GM12878 (cell line): ENCODE measurements around the gene RNPS1. TPM values are rescaled to one million over a fixed set of nuclear protein-coding genes. Genes with fewer than 3 reads are reported as not detected.

Source experiments
- ATAC-seq: fragments of 200-7000 bp; cut with Tn5 transposase; 3 replicates; pipeline ENCODE4 v1.9.1; 2020; ENCODE audit warnings: mild to moderate bottlenecking, moderate library complexity
- BruUV-seq: library from RNA; stranded (reverse); fragments of 400-500 nt; replicated peaks from 2 replicates; lab custom pipeline; 2021; lab: Mats Ljungman, UMichigan
- CTCF ChIA-PET: fragments of 300-600 bp; sonication (Branson Sonifier 250); formaldehyde crosslinking; extraction: SDS; loops from one replicate; lab custom pipeline; 2021; ENCODE audit warnings: inconsistent platforms; lab: Yijun Ruan, JAX
- POLR2A ChIA-PET: fragments of 350-600 bp; formaldehyde crosslinking; extraction: SDS; loops from one replicate; lab custom pipeline; 2021; ENCODE audit warnings: inconsistent platforms; lab: Charles Lee
- RAD21 ChIA-PET: fragments of 300-600 bp; sonication (Branson Sonifier 250); formaldehyde crosslinking; loops from one replicate; lab custom pipeline; 2023; ENCODE audit warnings: antibody characterized with exemption; ENCODE audit not compliant: unreplicated experiment; lab: Charles Lee
- SMC1A ChIA-PET: fragments of 300-600 bp; sonication (Branson Sonifier 250); formaldehyde crosslinking; loops from one replicate; lab custom pipeline; 2023; ENCODE audit not compliant: unreplicated experiment, uncharacterized antibody; lab: Charles Lee
- DNase-seq: peaks from one replicate; pipeline ENCODE4 v3.0.0-alpha.2; 2011; ENCODE audit warnings: low read depth, low spot score
- FAIRE-seq: peaks from 3 replicates; lab custom pipeline; 2011; peaks lifted over from hg19 to GRCh38; lab: Jason Lieb, UNC
- H2AFZ ChIP-seq: 2 replicates; pipeline ENCODE4 v1.6.0; 2011; ENCODE audit warnings: low read depth, low read length, control low read depth; ENCODE audit not compliant: control insufficient read depth
- H3K27ac ChIP-seq: 2 replicates; pipeline ENCODE4 v1.5.1; 2011; ENCODE audit warnings: control low read depth; ENCODE audit not compliant: control insufficient read depth, insufficient read depth
- H3K27me3 ChIP-seq, 2 experiments: replicated peaks in 1 of 2; 2 replicates each; pipeline versions ENCODE4 v1.6.0 to v1.6.1; 2011; ENCODE audit warnings: low read length in 1 of 2; ENCODE audit not compliant: control insufficient read depth in 2 of 2, insufficient read depth in 2 of 2
- H3K36me3 ChIP-seq, 2 experiments: 2 replicates each; pipeline ENCODE4 v1.5.1; 2011; ENCODE audit warnings: low read length in 1 of 2; ENCODE audit not compliant: control insufficient read depth in 2 of 2, insufficient read depth in 2 of 2
- H3K4me1 ChIP-seq: 2 replicates; pipeline ENCODE4 v1.6.1; 2011; ENCODE audit warnings: mild to moderate bottlenecking, low read length, moderate library complexity, mixed read lengths; ENCODE audit not compliant: control insufficient read depth, insufficient read depth
- H3K4me2 ChIP-seq: 2 replicates; pipeline ENCODE4 v1.6.0; 2011; ENCODE audit warnings: control low read depth; ENCODE audit not compliant: control insufficient read depth, insufficient read depth
- H3K4me3 ChIP-seq: fragments of 200-600 bp; sonication (generic); 2 replicates; pipeline ENCODE4 v1.5.1; 2016
- H3K79me2 ChIP-seq: 2 replicates; pipeline ENCODE4 v1.6.0; 2011; ENCODE audit warnings: low read length; ENCODE audit not compliant: control insufficient read depth, insufficient read depth
- H3K9ac ChIP-seq: 2 replicates; pipeline ENCODE4 v1.8.0; 2011; ENCODE audit warnings: low read length, control low read depth, mixed read lengths; ENCODE audit not compliant: control insufficient read depth, insufficient read depth
- H3K9me3 ChIP-seq: replicated peaks from 3 replicates; pipeline ENCODE4 v1.5.1; 2011; ENCODE audit warnings: mild to moderate bottlenecking, low read length; ENCODE audit not compliant: control insufficient read depth, insufficient read depth
- H4K20me1 ChIP-seq: 2 replicates; pipeline ENCODE4 v1.6.0; 2011; ENCODE audit not compliant: control insufficient read depth, insufficient read depth
- CHD1 ChIP-seq: IDR thresholded peaks from 2 replicates; pipeline ENCODE4 v1.6.1; 2012; ENCODE audit warnings: low read depth, low read length, improper control_type of control experiment
- IRF3 ChIP-seq: fragments of 450-650 bp; IDR thresholded peaks from 2 replicates; pipeline ENCODE4 v1.6.1; 2014; ENCODE audit warnings: mild to moderate bottlenecking
- NFIC ChIP-seq: IDR thresholded peaks from 2 replicates; pipeline ENCODE4 v1.6.1; 2012; ENCODE audit warnings: low read depth, mild to moderate bottlenecking, inconsistent platforms, low read length, moderate library complexity
- NR2C2 ChIP-seq: IDR thresholded peaks from 2 replicates; pipeline ENCODE4 v1.6.1; 2011; ENCODE audit warnings: borderline replicate concordance, low read depth; ENCODE audit not compliant: control insufficient read depth, insufficient read length
- PML ChIP-seq: IDR thresholded peaks from 2 replicates; pipeline ENCODE4 v1.6.1; 2012; ENCODE audit warnings: low read length, inconsistent platforms
- ZNF24 ChIP-seq: fragments of 450-650 bp; IDR thresholded peaks from 2 replicates; pipeline ENCODE4 v1.6.1; 2017; ENCODE audit warnings: antibody characterized with exemption, mild to moderate bottlenecking
- WGBS: methylation state at CpG from one replicate; pipeline ENCODE4 v1.1.6; 2016; ENCODE audit warnings: low lambda C conversion rate; ENCODE audit not compliant: insufficient replicate concordance, insufficient coverage; ENCODE audit errors: missing lambda C conversion rate; 5-methylcytosine and 5-hydroxymethylcytosine counted together
- in situ Hi-C: fragments of 300-500 bp; cut with MboI; formaldehyde crosslinking; loops from 9 replicates; pipeline ENCODE4 v1.14.3; 2018; ENCODE audit warnings: mixed read lengths
- intact Hi-C: fragments of 100-400 bp; cut with micrococcal nuclease; formaldehyde crosslinking; loops from one replicate; pipeline ENCODE4 v1.14.2; 2022; ENCODE audit not compliant: unreplicated experiment
- polyA plus RNA-seq, 11 experiments: library from polyadenylated mRNA; depleted of rRNA in 4 of 11; unstranded in 6 of 11; stranded (reverse) in 5 of 11; fragments of >200 nt; fragmentation: Nextera tagmentation in 4 of 11; fragmentation: Illumina TruSeq in 1 of 11; extraction: Ambion mirVana in 4 of 11; extraction: Trizol in 1 of 11; gene quantifications; 1 replicate in 1 of 11; 2 replicates in 10 of 11; pipeline versions ENCODE4 v1.2.1 to v1.2.3, GENCODE V29; 2011 to 2016; ENCODE audit warnings: inconsistent platforms in 2 of 11, missing spikeins in 2 of 11, low read depth in 1 of 11
- total RNA-seq, 4 experiments: library from RNA; depleted of rRNA in 3 of 4; stranded (reverse); fragments of >200 nt in 3 of 4; fragmentation: Illumina TruSeq in 1 of 4; extraction: Trizol in 1 of 4; gene quantifications; 2 replicates each; pipeline versions ENCODE4 v1.2.1 to v1.2.3, GENCODE V29; 2013 to 2021

The RNPS1 gene
- total and polyA plus RNA-seq, 10 of the 15 experiments (the other 5 are each of a cell fraction or from before 2014, with no cell fraction given), result 38.2 to 359 (median 188) TPM

GRCh38 chr16:2228161-2228824 is 39.6 kb downstream of the RNPS1 start:
- Histone ChIP-seq H3K4me2 (no peak overlapping the region), H3K9ac (no peak overlapping the region), H3K27me3 (no peaks in the 10 kb centered on the region), H2AFZ (no peak overlapping the region), H3K27ac (no peak overlapping the region), H3K4me1 (peaks cover 5% of the 10 kb centered on the region; the same call in 1 of the 2 replicates), H3K9me3 (no peaks in the 10 kb centered on the region), H3K79me2 (peaks cover 27% of the 10 kb centered on the region), H4K20me1 (no peaks in the 10 kb centered on the region), H3K4me3 (no peak overlapping the region), H3K36me3 (peaks cover 4 to 30% of the 10 kb centered on the region in 2 experiments; a peak in 3 of 4 replicates)
- 92% methylated on average over 25 of the region's 25 CpGs for WGBS
- DNase-seq (no peak), ATAC-seq (no peak), FAIRE-seq (no peak)
- intact Hi-C loops (no loop called here), in situ Hi-C loops (no loop called here)
- ChIA-PET POLR2A (no interaction called here), SMC1A (no interaction called here), CTCF (no interaction called here), RAD21 (no interaction called here)
- BruUV-seq, result no TSS peak
- TF ChIP-seq PML, result no peak
- no peak for TF ChIP-seq NFIC
- no peak for TF ChIP-seq NR2C2
- TF ChIP-seq IRF3, result no peak

GRCh38 chr16:2226918-2227317 is 41.0 kb downstream of the RNPS1 start:
- peaks cover 5% of the 10 kb centered on the region; the same call in 1 of the 2 replicates for H3K4me1 ChIP-seq
- no peaks in the 10 kb centered on the region for H4K20me1 ChIP-seq
- ChIA-PET POLR2A (interaction anchor here (2.1 kb wide), 1 partner anchor 12 kb away, joined by 7 read pairs; the partner anchor contains the start of gene PGP), RAD21 (no interaction called here), CTCF (interaction anchor here (1.1 to 1.6 kb wide), 2 partner anchors 24 to 171 kb away, joined by 3 read pairs; partner anchors contain the start of gene ECI1), SMC1A (interaction anchor here (1.6 kb wide), 1 partner anchor 25 kb away, joined by 3 read pairs; the partner anchor contains the start of gene ECI1)
- peaks cover 27% of the 10 kb centered on the region for H3K79me2 ChIP-seq
- no peak overlapping the region for H3K27ac ChIP-seq
- FAIRE-seq, result no peak
- H3K27me3 ChIP-seq, result no peaks in the 10 kb centered on the region
- no peak for DNase-seq
- intact Hi-C loops, result no loop called here
- no peak for ATAC-seq
- TF ChIP-seq ZNF24 (no peak), CHD1 (no peak)
- H3K36me3 ChIP-seq, result peaks cover 4 to 23% of the 10 kb centered on the region in 2 experiments; a peak in 3 of 4 replicates
- no peak overlapping the region for H3K4me2 ChIP-seq
- H3K9ac ChIP-seq, result no peak overlapping the region
- no TSS peak for BruUV-seq
- WGBS, result 94% methylated on average over 6 of the region's 6 CpGs
- in situ Hi-C loops, result no loop called here
- no peak overlapping the region for H2AFZ ChIP-seq
- no peak overlapping the region for H3K4me3 ChIP-seq
- no peaks in the 10 kb centered on the region for H3K9me3 ChIP-seq
